NCI-H446 treated with DMSO at 0.1 percent for 48 hours (cell line): ENCODE measurements around the gene FARP2.
"Not testable (repeated sequence)": the region's sequence is repeated elsewhere in the genome, so short reads cannot be mapped to it uniquely, and the experiment has no call there.

Source experiments
- DNase-seq: peaks from one replicate; lab custom pipeline; 2025; lab: John Stamatoyannopoulos, UW

The FARP2 gene, protein sequence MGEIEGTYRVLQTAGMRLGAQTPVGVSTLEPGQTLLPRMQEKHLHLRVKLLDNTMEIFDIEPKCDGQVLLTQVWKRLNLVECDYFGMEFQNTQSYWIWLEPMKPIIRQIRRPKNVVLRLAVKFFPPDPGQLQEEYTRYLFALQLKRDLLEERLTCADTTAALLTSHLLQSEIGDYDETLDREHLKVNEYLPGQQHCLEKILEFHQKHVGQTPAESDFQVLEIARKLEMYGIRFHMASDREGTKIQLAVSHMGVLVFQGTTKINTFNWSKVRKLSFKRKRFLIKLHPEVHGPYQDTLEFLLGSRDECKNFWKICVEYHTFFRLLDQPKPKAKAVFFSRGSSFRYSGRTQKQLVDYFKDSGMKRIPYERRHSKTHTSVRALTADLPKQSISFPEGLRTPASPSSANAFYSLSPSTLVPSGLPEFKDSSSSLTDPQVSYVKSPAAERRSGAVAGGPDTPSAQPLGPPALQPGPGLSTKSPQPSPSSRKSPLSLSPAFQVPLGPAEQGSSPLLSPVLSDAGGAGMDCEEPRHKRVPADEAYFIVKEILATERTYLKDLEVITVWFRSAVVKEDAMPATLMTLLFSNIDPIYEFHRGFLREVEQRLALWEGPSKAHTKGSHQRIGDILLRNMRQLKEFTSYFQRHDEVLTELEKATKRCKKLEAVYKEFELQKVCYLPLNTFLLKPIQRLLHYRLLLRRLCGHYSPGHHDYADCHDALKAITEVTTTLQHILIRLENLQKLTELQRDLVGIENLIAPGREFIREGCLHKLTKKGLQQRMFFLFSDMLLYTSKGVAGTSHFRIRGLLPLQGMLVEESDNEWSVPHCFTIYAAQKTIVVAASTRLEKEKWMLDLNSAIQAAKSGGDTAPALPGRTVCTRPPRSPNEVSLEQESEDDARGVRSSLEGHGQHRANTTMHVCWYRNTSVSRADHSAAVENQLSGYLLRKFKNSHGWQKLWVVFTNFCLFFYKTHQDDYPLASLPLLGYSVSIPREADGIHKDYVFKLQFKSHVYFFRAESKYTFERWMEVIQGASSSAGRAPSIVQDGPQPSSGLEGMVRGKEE

DNA sequence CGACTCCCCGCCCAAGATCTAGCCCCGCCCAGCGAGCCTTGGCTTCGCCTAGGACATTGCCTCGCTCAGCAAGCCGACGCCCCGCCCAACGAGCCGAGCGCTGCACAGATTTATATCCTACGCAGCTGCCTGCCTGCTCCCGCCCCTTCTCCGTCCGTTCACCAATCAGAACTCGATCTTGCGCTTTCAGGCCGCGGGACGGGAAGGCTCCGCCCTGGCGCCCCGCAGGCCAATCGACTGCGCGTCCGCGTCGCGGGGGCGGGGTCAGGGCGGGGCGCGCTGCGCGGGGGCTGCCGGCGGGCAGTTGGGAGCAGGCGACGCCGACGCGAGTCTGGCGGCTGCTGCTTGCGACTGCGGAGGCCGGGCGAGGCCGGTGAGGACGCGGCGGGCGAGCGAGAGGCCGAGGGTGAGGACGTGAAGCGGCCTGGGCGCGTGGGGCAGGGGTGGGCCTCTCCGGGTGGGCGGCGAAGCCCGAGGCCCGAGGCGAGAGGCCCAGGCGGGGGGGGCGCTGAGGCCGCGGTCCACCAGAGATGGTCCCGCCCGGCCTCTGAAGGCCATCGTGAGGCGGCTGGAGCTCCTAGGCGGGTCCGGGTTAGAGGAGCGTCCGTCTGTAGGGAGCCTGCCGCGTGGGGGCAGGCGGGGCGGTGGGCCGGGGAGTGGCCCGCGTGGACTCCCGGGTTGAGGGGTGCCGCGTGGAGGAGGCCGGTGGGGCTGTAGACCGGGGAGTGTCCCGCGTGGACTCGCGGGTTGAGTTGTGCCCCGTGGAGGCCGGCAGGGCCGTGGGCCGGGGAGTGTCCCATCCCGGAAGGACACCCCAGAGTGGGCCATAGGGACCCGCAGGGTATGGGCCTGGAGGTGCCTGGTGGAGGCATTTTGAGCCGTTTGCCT lies at the start of gene FARP2:
TSS of gene FARP2 (plus strand) at position 303 of the 888 bp plus-strand sequence. CDS start 16,823 bp downstream, outside the sequence.
- DNase-seq = peak; percentile 98

DNA sequence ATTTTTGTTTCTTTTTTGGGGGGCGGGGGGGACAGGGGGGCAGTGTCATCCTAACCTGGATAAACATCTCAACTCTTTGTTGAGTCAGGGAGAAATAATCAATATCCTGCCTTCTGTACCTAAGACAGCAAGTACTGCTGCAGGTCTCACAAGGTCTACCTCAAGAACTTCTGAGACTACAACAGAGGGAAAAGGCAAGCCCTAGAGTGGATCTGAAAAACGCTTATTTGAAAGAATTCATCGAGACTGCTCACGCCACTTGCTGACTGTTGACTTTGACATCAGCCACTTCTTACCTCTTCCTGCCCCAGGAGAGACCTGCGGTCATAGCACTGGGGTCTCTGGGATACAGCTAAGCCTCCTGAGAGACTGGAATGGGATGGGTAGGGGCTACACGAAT lies 49.0 kb upstream of the FARP2 start:
- DNase-seq = no peak

DNA sequence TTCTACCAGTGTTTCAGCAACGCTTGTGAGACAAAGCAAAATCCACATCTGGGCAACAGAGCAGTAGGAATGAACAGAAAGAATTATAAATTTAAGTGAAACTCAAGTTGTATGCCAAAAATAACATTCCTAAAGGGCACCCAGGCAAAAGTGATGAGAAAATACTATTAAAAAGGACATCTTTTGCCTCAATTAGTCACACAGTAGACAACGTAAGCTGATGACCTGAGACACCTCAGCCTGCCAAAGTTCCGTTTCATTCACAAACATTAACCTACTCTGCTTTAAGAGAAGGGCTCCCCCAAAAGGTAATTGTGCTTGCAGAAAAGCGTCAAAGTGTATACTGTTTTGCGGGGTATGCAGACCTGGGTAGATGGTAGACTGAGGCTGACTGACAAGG lies 47.8 kb upstream of the FARP2 start:
- DNase-seq = no peak

DNA sequence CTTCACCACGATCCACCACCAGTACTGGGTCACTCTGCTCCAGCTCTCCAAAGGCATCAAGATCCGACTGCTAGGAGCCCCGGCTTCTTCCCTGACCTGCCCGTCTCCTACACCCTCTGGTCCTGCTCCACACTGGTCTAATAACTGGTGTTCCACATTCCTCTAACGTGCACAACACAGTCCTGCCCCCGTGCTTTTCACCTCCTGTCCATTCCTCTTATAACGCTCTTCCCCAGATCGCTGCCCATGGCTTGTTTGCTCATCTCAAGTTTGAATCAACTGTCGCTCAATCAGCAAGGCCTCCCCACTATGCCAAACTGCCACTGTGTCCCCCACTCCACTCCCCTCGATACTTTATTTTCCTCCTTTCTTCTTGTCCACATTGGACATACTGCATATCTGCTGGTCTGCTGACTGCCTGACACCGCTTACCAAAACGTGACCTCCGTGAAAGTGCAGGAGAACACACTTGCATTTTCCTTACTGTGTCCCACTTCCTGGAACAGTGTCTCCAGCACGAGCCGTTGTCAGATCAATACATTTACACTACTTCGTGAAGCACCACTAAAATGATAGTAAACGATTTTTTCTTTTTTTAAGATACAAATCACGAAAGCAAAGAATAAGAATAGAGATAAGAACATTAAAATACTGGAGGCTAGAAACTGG lies 47.1 kb upstream of the FARP2 start:
- no peak for DNase-seq

DNA sequence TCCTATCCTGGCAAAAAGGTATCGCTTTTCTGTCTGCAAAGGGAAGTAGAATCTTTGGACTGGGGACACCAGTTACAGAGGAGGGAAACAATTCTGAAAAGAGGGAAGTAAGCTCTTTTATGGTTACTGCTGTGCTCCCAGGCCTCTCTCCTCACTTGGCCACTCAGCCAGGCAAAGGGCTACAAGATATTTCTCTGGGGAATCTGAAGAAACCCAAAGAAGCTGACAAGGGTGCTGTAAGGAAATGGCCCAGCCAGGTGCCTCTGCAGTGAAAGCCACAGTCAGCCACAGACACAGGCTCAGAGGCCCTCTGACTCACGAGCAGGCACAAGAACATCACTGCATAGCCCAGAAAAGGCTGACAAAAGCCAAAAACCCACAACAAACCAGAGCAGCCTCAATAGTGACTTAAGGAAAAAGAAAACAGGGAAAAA lies 46.4 kb upstream of the FARP2 start:
- no peak for DNase-seq

DNA sequence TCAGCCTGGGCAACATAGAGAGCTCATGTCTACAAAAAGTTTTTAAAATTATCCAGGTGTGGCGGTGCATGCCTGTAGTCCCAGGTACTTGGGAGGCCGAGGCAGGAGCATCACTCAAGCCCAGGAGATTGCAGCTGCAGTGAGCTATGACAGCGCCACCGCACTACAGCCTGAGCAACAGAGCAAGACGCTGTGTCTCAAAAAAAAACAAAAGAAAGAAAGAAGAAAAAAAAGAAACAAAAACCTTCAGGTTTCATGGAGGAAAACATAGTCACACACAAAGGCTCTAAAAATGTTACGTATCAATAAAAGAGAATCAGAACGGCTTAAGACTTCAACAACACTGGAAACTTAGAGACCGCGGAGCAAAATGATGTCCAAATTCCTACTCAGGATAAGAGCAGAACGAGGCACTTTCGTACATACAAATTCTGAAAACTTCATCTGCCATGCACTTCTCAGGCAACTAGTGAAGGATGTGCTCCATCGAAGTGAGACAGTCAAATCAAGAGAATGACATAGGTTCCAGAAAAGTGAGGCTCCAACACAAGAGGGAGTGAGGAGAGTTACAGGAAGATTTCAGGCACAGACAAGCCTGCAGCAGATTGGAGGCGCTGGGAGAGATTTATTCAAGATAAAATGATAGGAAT lies 45.0 kb upstream of the FARP2 start:
- DNase-seq = no peak

DNA sequence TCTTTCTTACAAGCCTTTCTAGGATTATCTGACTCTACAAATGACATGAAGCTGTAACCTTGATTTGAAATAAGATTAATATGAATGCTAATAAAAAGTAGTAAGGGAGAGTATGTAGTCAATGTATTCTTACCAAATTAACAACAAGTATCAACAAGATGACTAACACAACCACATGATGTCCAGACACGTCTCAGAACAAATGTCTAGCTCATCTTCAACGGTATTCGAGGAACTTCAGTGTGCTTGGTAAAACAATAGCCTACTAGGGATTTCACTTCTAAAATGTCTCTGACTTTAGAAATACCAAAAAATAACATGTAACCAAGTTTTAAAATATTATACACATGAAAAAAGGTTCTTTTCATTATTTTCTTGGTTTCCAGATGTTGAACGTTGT lies 44.0 kb upstream of the FARP2 start:
- no peak for DNase-seq

DNA sequence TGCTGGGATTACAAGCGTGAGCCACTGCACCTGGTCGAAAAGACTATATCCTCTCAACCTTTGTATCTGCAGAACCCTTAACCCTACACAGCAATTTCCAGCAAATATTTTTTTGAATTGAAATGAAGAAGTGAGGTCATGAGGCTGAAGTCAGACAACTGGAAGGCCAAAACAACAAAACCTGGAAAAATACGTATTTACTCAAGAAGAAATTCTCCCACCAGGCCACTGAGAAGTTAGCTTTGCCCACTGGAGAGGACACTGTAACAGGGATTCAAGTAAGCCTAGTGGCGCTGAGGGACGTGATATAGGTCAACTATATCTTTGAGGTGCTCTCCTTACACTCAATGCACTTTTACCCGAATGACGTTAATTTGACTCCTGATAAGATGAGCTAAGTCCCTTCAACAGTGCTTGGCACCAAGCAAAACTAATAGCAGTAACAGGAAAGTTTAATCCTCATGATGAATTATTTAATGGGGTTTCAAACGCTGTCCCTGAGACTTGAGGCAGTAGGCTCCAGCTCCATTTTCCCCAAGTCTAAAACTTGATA lies 42.5 kb upstream of the FARP2 start:
- DNase-seq = no peak

DNA sequence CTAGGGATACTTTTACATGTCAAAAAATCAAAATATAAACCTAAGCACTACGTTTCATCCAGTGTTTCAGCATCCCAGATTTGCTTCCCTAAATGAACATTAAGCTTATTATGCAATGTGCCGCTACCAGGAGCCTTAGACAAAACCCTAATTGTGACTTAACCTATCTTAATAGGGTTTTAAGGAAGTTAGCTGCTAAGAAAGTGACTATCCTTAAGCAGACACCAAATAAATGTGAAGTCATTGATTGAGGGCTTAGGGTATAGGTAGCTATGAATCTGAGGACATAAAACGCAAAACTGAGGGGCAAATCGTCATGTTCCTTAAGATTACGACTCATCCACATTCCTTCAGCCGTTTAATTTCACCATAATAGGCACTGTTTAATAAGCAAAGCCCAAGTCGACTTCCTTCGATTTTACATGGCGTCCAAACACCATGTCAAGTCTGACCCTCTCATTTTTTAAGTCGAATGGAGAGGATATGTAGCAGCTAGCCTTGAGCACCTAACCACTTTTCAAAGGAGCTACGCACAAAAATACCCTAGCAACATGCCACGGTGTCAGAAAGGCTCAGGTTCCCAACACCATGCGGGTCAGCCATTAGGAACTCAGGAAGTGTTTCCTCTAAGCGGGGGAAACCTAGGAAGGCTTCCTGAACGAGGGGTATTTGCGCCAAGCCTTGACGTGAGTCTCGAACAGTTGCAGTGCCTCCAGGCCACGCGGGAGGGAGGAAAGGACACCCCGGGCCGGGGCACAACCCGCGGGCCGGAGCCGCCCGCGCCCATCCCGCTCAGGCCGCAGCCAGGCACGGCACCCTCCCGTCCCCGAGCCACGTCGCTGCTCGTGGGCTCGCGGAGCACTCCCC lies 41.6 kb upstream of the FARP2 start:
- DNase-seq = peak; percentile 23

DNA sequence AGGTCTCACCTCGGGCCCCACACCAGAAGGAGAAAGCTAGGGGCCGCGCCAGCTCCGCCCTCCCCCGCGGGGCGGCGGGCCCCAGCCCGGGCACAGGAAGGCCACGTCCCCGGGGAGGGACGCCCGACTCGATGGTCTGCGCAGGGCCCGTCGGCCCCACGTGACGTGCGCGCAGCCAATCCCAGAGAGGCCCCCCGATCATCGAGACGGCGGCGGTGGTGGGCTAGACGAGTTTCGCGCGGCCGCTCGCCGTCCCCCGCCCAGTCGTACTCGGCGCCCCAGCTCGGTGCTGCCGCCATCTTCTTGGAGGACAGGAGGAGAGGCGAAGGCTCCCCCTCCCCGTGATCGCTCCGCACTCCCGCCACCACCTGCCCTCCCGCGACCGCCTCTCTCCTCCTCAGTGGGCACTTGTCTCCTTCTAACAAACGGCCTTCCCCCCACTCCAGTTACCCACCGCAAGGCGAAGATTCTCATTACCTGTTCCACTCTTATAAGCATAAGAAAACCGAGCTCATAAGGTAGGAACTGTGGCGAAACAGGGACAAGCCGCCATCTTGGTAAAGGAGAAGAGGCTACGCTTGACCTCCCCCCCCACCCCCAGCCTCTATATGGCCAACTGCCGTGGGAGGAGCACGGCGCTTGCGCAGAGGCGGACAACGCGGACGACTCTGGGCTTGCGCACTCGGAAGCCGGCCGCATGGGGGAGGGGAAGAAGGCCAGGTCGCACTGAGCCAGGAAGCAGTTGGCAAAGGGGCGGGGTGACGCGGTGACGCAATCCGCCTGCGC lies 40.8 kb upstream of the FARP2 start, which contains the start of gene HDLBP:
TSS of gene HDLBP (minus strand) at position 580 of the 786 bp plus-strand sequence. CDS start 48,803 bp downstream, outside the sequence.
- peak; percentile 92 for DNase-seq

DNA sequence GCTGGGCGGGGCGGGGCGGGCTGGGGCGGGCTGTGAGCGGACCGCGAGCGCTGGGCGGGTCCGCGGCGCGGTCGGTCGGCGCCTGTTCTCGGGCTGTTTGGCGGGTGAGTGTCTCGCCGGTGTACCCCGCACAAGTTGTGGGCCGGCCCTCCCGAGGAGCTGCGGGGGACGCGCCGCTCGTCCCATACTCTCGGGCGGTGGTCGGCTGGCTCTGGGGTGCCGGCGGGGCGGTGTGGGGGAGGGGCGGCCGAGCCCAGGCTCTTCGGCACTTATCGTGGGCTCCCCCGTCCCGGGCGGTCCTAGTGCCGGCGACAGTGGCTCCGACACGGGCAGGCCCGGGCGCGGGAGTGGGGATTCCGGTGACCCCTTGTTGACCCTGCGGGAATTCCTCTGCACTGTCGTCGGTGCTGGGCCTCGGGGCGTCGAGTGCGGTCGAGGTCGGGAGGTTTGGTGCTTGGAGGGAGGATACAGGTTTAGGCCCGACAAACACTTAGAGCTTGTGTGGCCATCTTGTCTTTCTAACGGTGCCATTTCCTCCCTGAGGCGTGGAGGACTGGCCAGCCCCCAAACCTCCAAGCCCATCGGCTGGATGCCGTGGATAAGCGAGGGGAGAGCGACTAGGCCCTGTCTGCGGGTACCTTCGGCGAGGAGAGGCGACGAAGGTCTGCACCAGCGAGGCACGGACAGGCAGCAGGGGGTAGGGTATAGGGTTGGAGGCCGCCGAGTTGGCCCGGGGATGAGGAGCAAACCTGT lies 40.0 kb upstream of the FARP2 start, which contains the start of gene SEPTIN2:
TSS of gene SEPTIN2 (plus strand) at position 47 of the 753 bp plus-strand sequence. CDS start 8,308 bp downstream, outside the sequence.
- DNase-seq = peak; percentile 53

DNA sequence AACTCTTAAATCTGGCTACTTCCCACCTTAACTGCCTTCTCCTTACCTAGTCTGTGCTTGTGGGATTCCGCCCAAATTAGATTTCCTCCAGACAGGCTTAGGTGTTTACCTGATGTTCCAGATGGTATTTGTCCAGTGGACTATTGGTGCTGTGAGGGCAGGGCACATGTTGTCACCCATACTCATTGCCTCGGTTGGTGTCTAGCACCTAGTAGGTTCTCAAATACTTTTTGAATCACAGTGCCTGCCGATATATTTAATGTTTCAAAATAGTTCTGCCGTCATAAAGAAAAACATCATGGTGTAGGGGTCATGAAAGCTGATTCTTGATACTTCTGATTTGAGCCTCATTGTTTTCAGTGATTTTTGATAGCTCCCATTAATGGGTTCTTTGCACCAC lies 39.3 kb upstream of the FARP2 start:
- no peak for DNase-seq

DNA sequence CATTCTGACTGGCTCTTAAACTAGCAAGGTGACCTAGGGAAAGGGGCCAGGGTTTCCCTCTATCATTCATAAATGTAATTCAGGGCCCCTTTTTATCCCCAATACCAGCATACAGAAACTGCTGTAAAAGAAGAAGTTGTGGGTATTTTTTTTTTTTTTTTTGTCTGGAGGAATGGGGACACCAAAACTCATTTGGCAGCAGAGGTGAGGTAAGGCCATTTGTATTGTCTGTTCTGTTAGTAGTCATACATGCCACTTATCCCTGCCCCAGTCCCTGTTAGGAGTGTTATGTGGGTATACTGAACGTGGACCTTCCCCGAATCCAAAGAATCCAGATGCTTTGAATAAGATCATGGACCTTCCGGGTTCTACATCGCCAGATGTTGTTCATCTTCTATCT lies 38.7 kb upstream of the FARP2 start:
- no peak for DNase-seq

DNA sequence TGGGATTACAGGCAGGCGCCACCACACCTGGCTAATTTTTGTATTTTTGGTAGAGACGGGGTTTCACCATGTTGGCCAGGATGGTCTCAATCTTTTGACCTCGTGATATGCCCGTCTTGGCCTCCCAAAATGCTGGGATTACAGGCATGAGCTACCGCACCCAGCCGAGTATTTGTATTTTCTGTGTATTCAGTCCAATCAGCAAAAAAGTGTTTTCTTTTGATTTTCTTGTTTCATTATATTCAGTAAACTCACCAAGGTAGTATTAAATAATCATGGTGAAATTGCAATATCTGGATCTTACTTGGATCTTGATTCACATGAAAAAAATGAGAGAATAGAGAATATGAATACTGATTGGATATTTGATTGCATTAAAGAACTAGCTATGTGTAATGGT lies 37.3 kb upstream of the FARP2 start:
- not testable (repeated sequence) for DNase-seq

DNA sequence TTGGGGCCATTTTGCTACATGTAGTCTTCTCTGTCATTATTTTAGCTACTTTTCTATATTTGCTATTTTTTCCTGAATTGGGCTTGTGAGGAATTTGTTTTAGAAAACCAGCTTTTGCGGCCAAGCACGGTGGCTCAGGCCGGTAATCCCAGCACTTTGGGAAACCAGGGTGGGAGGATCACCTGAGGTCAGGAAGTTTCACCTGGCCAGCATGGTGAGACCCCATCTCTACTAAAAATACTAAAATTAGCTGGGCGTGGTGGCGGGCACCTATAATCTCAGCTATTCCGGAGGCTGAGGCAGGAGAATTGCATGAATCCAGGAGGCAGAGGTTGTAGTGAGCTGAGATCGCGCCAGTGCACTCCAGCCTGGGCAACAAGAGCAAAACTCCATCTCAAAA lies 35.7 kb upstream of the FARP2 start:
- no peak for DNase-seq

DNA sequence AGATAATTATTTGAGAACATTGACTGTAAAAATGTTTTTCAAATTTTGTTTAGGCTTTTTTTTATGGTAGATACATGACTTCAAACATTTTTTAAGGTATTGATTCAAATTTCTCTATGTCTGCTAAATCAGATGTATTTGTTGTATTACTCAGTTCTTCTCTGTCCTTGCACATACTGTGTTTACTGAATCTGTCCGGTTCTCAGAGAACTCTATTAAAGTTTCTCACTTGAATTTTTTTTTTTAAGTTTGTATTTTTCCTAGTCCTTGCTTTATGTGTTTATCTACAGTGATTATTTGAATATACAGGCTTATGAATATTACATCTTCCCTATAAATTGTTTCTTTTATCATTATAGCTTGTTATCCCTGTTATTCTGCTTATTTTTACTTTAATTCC lies 35.1 kb upstream of the FARP2 start:
- DNase-seq = no peak

DNA sequence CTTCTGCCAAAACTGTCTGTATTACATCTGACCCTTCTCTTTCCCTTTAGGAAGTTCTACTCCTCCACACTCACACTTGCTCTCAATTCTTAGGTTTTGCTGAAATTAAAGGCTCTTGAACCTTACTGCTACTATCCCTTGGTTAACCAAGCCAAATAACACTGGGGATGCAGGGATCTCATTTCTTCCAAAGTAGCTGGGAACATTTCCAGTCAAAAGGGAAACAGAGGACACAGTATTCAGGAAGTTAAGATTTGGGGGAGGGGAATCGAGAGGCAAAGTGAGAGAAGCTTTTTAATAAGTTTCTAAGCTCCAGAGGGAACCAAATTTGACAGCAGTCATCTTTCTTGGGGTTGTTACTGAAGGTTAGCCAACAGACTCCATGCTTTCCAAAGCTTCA lies 34.2 kb upstream of the FARP2 start:
- DNase-seq = no peak
